Keratinocyte (primary cell): ENCODE data around the gene ELFN2.

Experiments used
- EZH2 ChIP-seq: IDR thresholded peaks from one replicate; pipeline ENCODE4 v1.6.1; 2012; ENCODE audit warnings: inconsistent platforms, mild to moderate bottlenecking, low read length, moderate library complexity
- TF ChIP-seq, protein P1 (sequence below), 3 experiments: IDR thresholded peaks in 1 of 3; conservative IDR thresholded peaks in 1 of 3; optimal IDR thresholded peaks in 1 of 3; 2 replicates in 2 of 3; 3 replicates in 1 of 3; pipeline versions ENCODE3 to v1.5.1; 2011; ENCODE audit warnings: low read length in 3 of 3, mild to moderate bottlenecking in 3 of 3, moderate library complexity in 2 of 3, control low read depth in 1 of 3, inconsistent platforms in 1 of 3; ENCODE audit not compliant: insufficient read depth in 2 of 3; ENCODE audit errors: extremely low read depth in 1 of 3

DNA sequence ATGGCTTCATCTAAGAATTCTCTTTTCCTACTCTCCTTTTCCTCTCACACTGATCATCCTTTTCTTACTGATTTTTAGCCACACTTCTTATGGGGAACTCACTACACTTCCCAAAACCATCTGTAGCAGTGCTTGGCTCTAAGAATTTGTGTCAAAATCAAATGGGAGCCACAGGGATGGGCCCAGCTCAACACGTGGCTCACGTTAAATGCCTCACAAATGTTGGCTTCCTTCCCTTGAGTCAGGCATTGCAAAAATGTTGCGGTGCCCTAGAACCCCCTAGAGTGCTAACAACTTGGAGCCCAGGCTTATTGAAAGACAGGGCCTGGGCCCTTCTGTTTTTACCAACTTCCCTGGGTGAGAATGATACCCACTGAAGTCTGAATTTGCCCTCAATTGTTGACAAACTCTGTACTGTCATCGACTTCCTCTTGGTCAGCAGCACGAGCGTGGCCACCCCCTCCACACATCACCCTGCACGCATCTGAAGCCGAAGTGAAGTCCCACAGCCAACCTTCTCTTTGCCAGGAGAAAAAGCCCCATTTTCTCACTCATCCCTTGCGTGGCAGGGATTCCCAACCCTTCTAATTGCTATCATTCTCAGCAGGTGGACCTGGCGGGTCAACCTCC is 69.7 kb downstream of the ELFN2 start:
- TF ChIP-seq, protein P1, sequence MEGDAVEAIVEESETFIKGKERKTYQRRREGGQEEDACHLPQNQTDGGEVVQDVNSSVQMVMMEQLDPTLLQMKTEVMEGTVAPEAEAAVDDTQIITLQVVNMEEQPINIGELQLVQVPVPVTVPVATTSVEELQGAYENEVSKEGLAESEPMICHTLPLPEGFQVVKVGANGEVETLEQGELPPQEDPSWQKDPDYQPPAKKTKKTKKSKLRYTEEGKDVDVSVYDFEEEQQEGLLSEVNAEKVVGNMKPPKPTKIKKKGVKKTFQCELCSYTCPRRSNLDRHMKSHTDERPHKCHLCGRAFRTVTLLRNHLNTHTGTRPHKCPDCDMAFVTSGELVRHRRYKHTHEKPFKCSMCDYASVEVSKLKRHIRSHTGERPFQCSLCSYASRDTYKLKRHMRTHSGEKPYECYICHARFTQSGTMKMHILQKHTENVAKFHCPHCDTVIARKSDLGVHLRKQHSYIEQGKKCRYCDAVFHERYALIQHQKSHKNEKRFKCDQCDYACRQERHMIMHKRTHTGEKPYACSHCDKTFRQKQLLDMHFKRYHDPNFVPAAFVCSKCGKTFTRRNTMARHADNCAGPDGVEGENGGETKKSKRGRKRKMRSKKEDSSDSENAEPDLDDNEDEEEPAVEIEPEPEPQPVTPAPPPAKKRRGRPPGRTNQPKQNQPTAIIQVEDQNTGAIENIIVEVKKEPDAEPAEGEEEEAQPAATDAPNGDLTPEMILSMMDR (optimal IDR thresholded peaks at IDR 0.05 in 1 of 3, IDR thresholded peaks at IDR 0.05 in 1 of 3, conservative IDR thresholded peaks at IDR 0.05 in 1 of 3; ENCODE audit: extremely low read depth in 1 of 3, insufficient read depth in 2 of 3, low read length in 3 of 3): no peak
- TF ChIP-seq EZH2: no peak
